D341Med (cell line): ENCODE measurements around the gene ADAM12.

Experiments used
- DNase-seq: peaks from one replicate; pipeline ENCODE4 v3.0.0; 2012; ENCODE audit warnings: low spot score

The ADAM12 gene

DNA sequence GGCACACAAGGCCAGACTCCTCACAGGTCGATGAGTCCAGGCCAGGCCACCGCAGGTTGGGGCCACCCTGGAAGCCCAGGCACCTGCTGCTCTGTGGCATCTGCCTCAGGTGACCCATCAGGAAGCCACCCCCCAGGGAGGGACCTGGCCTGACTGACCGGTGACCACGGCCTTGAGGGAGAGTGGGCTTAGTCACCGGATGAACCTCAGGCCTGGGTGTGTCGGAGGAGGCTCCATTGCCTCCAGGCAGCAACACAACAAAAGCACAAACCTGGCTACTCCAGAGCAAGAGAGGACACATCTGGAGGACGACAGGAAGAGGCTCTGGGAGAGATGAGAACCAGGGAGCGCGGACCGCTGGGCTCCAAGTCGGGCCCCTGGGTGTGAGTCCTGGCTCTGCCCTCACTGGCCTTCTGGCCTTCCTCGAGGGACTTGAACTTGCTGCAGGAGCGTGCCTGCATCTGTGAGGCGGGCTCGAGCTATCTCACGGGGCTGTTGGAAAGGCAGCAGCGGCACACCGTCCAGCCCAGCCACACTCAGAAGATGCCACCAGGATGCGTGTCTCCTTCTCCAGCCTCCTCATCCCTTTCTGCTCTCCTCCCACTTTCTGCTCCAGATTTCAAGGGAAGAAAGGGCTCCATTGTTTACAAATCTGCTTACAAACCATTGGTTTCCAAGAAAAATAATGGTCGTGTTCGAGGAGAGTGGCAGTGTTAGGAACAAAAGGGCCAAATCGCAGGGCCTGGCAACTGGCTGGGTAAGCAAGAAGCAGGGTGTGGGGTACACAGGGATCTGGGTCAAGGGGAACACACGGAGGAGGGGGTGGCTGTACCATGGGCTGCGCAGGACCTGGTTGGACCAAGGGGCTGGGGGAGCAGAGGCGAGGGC, 152.9 kb downstream of the ADAM12 start:
- DNase-seq, result no peak

DNA sequence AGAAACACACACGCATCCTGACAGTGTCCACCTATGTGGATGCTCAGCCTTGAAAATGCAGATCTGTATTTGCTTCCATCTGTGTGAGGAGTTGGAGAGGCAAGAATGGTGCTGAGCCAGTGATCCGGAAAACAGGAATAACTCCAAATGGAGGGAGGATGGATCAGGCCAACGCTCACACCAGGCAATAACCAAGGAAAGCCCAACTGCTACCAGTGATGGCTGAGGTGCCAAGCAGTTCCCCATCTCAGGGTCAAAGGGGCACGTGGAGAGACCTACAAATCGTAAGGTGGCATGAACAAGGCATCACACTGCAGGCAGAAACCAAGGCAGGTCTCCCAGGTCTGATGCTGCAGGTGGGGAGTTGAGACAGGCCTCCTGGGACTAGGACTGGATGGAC, 153.6 kb downstream of the ADAM12 start:
- no peak for DNase-seq

DNA sequence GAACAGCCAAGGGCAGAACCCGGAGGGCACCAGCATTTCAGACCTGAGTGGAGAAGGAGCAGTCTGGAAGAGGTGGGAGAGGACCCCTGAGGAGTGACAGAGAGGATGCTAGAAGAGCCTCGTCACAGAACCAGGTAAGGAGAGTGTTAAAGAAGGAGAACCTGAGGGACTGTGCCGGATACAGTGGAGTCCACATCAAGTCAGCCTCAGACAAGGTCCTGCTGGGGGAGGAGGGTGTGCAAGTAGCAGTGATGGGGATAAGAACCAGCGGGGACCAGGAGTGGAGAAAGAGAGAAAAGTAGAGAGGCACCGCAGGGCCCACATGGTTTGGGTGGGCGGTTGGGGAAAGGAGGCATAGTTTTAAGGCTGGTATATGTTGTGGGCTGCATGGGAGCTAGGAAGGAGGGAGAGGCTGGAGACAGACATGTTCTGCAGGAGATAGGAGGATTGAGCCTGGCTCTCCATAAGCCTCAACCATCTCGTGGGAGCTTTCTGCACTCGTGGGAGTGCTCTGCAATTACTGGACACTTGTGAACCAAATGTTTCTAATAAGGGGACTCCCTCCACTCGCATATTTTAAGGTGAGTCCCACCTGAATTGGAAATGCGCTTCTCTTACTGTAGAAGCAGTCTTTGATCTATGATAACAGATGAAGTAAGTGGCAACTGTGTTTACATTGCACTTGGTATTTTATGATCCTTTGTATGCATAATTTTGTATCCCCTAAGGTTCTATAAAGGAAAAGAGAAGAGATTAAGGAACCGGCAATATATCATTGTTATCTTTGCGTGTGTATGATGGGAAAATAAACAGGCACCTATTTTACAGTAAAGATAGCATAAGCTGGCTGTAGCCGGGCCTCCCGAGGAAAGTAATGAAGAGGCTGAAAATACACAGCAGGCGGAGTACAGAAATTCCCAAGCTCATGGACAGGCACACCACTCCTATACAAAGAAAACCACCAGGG, 154.8 kb downstream of the ADAM12 start:
- no peak for DNase-seq

DNA sequence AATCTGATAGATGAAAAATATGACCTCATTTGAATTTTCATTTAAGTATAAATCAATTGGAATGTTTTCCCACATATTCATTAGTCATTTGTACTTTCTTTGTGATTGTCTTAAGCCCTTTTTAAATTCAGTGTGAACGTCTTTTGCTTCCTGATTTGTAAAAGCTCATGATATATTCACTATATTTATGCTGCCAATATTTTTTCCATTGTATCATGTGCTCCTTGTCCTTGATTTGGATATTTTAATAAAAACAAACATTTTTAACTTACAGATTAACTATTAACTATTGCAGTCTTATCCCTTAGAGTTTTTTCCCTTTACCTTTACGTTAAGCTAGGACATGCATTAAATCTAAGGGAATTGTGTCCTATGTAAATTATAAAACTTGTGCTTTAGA, 157.7 kb downstream of the ADAM12 start:
- no peak for DNase-seq

DNA sequence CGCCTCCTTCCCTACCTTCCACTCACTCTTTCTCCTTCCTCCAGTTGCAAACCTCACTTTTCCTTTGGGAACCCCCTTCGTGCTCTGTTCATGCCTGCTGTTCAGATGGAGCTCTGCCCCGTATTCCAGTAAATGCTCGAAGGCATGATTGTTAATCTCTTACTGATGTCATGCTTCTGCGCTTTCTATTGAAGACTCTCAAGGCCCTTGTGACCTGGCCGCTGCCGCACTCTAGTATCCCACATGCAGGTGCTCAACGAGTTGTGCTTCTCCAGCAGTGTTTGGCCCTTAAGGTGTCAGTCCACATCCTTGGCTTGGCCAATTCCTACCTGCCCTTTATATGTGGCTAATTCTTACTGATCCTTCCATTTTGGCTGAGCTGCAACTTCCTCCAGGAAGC, 158.6 kb downstream of the ADAM12 start:
- DNase-seq, result no peak

DNA sequence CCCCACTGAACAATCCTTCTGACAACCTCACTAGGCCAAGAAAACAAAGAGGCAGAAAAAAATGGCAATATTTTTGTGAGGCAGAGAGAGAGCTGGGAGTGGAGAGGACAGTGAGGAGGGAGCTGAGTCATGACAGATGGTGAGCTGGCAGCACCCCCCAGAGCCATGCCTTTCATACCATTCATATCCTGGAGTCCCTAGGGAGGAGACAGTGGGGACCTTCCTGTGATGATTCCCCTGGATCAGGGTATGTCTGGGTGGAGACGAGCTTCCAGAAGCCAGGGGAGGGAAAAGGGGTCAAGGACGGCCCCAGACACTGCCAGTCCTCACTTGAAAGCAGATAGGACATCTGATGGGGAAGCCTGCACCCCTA, 160.5 kb downstream of the ADAM12 start:
- DNase-seq, result no peak

DNA sequence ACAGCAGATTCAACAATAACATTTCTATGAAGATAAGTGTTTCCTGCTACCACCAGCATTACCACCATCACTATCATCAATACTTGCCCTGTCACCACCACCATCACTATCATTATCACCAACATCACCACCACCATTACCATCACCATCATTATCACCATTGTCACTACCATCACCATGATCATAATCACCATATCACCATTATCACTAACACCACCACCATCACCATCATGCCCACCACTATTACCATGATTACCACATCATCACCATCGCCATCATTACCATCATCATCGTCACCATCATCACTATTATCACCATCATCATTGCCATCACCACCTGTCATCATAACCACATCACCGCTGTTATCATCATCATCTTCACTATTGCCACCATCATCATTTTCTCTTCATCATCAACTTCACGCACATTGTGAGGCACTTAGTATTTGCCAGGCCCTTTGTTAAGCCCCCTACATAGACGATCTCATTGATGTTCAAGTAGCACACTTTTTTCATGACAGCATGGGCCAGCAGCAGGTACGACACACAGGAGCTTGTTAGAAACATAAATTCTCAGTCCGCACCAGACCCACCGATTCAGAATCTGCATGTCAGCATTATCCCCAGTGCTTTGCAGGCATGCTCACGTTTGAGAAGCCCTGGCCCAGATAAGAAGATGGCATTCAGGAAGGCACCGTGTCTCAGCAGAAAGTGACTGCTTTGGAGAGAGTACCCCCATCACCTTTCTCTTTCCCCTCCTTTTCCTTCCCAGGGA, 161.1 kb downstream of the ADAM12 start:
- DNase-seq, result no peak

DNA sequence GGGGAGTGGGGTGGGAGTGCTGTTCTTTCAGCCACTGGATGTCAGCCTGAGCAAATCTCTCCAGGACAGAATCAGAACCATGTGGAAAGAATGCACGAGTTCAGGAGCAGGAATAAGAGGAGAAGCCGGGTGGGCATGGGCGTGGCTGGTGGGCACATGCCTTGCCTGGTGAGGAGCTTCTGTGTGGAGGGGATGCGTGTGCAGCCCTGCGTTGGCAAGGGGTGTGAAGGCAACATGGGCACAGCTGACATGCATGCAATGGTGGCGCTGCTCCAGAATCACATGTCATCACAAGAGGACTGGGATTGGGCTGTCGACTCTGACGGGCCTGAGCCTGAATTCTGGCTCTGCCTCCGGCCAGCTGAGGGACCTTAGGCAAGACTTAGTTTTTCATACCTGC, 162.1 kb downstream of the ADAM12 start:
- DNase-seq, result no peak

DNA sequence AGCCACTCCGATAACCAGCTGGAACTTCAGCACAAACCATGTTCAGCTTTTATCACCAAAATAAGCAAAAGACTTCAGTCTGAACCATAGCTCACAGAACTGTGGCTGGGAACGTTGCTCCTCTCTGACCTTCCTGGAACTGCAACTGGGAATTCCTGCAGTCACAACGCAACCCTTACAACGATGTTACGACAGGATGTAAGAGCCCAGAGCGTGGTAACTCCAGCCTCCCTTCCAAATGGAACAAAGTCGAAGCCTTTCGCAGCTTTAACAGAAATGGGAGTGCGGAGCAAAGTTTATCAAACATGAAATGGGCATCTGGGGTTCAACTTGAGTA, 162.6 kb downstream of the ADAM12 start:
- DNase-seq, result no peak

DNA sequence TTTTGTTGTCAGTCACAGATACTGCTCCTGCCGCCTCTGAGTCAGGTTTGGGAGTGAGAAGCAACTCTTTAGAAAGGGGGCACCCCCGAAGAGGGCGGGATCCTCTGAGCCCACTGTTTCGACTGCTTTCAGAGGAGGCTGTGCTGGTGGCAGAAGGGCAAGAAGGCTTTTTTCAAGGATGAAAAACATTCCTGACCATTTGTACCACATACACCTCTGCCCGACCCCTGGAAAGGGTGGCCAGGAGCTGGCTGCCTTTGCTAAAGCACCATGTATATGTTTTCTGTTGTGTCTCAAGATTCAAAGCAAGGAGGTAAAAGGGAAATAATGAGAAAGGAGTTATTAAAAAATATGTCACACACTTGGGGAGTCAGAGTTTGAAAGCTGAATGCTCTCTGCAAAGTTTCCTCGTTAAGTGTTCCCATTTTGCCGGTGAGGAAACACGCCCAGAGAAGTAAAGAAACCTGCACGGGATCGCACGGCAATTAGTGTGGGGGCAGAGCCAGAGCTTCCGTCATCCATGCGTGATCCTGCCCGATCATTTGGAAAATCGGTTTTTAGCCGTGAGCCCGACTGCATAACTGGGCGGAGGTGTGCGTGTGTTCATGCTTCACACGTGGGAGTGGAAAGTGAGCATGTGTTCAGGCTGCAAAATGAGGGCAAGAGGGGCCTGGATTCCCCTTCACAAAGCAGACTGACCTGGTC, 163.2 kb downstream of the ADAM12 start:
- no peak for DNase-seq

DNA sequence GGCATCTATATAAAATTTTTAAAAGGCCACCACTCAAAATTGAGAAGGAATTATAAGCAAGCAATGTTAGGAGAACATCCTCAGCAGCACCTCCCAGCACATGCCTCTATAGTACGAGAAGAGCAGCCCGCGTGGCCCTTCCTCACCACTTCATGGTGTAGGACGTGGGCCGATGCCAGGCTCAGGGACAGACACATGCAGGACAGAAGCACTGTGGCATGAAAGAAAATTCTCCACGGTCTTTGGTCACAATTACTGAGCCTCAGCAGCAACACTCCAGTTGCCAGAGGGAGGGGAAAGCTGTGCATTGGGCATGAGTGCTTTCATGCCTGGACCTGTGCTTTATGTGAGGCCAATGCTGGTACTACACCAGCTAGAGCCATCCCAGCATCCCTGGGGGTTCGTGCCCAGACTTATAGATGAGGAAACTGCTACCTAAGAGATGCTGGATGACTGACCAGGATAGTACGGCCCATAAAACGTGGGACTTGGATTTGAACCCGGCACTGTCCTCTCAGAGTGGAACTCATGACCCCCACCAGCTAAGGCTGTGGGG, 164.7 kb downstream of the ADAM12 start:
- no peak for DNase-seq

DNA sequence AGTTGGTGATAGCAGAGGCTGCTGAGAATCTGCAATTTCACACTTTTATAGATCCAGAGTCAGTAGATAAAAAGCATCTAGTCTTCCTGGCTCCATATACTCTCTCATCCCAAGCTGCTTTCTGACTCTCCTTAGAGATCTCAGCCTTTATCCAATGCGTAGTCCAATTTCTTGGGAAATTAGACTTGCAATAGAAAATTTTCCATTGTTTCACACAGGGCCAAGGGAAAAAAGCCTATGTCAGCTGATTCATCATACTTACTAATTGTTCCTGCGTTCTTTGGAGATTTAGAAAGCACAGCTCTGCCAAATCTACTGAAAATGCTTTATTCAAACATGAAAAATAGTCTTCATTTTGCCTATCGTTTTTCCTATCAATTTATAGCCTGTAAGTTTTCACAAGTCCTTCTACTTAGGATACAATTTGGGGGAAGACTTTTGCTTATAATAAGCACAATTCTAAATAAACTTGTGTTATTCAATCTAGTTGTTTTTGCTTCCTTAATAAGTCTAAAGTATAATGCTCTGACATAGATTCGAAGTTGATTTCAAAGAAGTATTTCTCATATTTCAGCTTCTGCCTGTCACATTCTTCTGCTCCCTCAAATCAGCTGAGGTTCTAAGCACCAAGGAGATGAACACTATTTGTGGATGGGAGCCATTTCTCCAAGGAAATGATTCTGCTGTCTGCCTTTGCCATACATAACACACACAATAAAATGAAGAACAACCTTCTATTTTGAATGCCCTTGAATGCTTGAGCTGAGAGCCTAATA, 165.4 kb downstream of the ADAM12 start:
- no peak for DNase-seq

DNA sequence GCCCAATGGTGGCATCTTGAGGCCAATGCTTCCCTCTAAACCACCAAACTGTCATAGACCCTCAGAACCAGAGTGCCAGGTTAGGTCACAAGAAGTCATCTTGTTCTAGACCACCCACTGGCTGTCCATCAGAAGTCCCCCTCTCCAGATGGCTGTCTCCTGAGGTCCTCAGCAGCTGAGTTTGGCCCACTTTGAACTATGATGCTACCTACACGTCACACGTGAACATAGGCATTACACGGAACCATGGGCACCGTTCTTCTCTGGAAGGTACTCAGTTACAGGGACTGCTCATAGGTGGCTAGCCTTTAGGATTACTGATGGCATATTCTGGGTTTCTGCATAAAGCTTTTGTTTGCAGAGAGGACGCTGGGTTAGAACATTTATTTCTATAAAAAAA, 166.4 kb downstream of the ADAM12 start:
- no peak for DNase-seq

DNA sequence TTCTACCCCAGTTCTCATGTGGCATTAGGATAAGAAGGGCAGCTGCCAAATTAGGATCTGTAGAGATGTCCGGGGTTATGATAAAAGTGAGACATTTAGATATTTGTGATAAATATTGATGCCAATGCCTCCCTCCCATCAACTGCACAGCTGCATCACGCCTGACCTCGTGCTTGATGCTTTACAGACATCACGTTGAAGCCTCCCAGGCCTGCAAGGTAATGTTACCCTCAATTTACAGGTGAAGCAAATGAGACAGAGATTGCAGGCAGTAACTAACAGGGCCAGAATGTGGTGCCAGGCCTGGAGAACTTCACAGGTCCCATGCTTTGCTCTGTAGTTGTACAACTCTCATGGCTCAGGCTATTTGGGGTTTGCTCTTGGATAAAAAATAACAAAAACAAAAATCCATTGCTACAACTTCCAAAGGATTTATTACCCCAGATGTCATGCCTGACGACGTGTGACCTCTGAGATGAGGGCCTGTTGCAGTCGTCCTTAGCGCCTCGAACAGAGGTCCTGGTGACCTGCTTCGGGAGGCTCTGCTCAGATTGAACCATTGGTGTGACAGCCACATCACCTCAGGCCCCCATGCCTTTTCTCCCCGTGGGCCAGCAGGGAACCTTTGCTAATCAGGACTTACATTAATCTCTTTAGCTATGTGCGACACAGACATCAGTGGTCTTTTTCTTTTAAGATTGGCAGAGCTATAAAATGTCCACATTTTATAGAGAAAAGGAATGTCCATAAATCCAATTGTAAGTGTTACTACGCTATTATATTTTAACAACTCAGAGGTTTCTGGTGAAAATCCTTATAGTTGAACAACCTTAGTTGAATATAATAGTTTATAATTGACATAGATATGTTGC, 169.3 kb downstream of the ADAM12 start:
- DNase-seq, result no peak

DNA sequence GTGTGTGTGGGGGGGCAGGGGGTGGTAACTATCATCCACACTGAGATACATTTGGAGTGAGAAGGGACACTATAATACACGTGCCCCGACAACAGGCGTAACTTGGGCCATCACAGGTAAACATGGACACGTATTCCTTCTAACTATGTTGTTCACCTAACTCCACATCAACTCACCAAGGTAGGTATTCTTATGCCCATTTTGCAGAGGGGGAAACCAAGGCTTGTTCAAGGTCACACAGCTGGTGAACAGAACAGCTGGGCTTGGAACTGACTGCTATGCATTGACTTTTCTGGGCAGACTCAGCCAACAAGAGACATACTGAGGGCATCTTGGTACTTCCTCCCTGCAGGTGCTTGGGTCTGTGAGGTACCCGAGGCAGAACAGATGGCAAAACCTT, 170.1 kb downstream of the ADAM12 start:
- no peak for DNase-seq

DNA sequence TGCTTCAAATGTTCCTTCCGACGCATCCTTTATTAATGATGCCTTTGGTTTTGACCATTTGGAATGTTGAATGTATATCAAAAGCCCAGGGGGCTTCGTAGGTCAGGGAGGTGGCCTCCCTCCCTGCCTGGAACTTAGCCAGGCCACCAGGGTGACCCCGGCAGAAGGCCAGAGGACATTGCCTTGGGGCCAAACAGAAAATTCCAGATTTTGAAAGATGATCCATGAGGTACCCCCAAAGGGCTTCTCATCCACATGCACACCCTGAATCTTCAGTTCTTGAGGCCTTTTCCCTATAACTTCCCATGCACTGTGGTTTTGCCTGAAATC, 171.7 kb downstream of the ADAM12 start:
- no peak for DNase-seq

DNA sequence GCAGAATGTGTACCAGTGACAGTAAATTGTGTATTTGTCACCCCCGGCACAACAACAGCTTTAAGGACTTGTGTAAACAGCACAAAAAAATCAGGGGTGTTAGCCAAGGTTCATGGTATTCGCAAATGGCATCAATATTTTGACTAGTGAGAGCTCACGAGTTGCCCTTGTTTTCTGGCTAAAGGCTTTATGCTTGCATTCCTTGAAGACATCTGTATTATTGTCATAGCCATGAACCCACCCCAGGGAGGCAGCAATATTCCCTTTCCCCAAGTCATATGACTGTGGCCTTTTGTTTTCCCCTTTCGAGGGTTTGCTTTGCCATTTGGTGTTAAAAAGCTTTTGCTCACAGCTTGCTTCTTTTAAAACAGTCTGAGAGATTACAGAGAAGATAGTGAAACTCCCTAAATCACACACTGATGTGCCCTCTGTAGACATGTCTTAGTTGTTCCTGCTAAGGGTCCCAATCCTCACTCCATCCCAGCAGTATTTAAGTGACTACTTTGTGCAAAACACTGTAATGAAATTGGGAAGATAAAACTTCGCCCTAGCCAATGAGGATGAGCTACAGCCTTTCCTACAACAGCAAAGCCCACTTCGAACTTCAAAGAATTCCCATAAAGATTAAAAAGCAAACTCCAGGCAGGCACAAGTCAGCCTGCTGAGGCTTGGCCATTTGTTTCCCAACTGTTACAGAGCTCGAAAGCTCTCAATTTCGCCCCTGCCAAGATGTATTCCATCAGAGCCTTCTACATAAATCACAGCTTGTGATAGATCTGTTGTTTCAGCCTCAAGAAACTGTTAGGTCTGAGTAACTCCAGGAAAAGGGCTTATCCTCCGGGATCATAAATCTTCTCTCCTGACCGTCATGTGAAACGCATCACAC, 172.3 kb downstream of the ADAM12 start:
- DNase-seq, result no peak

DNA sequence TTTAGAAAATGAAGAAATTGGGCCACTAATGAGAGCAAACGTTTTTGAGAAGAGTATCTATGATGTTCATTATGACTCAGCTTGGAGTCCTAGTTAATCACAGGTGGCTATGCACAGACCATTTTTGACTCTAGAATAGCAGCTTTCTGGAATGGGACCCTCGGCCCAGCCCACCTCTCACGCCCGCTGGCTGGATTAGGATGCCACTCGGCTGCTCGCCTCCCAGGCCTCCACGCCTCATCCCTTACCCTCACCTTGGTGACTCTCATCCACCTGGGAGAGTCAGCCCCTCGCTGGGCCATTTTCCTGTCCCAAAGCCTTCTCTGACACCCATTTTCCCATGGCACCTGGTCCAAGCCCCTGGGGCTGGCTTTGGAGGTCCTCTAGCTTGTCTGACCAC, 173.6 kb downstream of the ADAM12 start:
- no peak for DNase-seq

DNA sequence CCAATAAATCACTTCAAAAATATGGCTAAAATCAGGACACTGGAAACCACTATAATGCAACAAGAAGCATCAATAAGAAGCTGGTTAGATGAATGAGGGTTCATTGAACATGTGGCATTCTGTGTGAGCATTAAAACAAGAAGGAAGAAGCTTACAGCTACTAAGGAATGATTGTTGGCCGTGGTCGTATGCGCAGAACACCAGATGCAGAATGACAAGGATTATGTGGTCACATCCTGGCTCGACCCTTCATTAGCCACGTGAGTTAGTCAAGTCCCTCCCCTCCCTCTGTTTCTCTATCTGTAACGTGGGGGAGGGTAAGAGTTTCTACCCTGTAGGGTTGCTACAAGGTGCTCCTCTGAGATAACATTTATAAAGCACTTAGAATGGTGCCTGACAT, 174.3 kb downstream of the ADAM12 start:
- DNase-seq, result no peak
